Gastrocnemius medialis (tissue), 4 donors: ENCODE results near the gene LEFTY2. TPM values are rescaled to one million over a fixed set of nuclear protein-coding genes. Genes with fewer than 3 reads are reported as not detected.
"Not testable (repeated sequence)": the region's sequence is repeated elsewhere in the genome, so short reads cannot be mapped to it uniquely, and the experiment has no call there.

Experiments
- ATAC-seq, 2 donors: fragments of 150-250 bp; one replicate each; pipeline ENCODE4 v1.9.1; 2016
- DNase-seq, 2 donors: peaks; one replicate each; pipeline ENCODE4 v3.0.0-alpha.2; 2019
- H3K27ac ChIP-seq, 4 donors: fragments of 200-600 bp; sonication (generic); 1 replicate in 1 of 4; 2 replicates in 3 of 4; pipeline ENCODE4 v1.5.1; 2016 to 2018; ENCODE audit warnings: mild to moderate bottlenecking in 2 of 4, moderate library complexity in 1 of 4
- H3K27me3 ChIP-seq, 3 donors: fragments of 200-600 bp; sonication (generic) in 2 of 3; 1 replicate in 1 of 3; 2 replicates in 2 of 3; pipeline versions ENCODE4 v1.5.1 to v1.6.0; 2016 to 2019; ENCODE audit warnings: mild to moderate bottlenecking in 1 of 3, moderate library complexity in 1 of 3
- H3K36me3 ChIP-seq, 2 donors: fragments of 200-600 bp; sonication (generic) in 1 of 2; one replicate each; pipeline ENCODE4 v1.5.1; 2017 to 2018
- H3K4me1 ChIP-seq, 2 donors: fragments of 200-600 bp; sonication (generic) in 1 of 2; one replicate each; pipeline ENCODE4 v1.5.1; 2016 to 2017; ENCODE audit warnings: mild to moderate bottlenecking in 2 of 2
- H3K4me3 ChIP-seq, 4 donors: fragments of 200-600 bp; sonication (generic) in 3 of 4; 1 replicate in 1 of 4; 2 replicates in 3 of 4; pipeline ENCODE4 v1.5.1; 2016 to 2019; ENCODE audit warnings: mild to moderate bottlenecking in 2 of 4
- H3K9me3 ChIP-seq, 3 donors: fragments of 200-600 bp; sonication (generic) in 2 of 3; 1 replicate in 1 of 3; 2 replicates in 2 of 3; pipeline ENCODE4 v1.5.1; 2016 to 2019
- CTCF ChIP-seq, 5 experiments: fragments of 450-650 bp in 3 of 5; fragments of 200-600 bp in 2 of 5; sonication (generic) in 2 of 5; IDR thresholded peaks in 4 of 5; conservative IDR thresholded peaks in 1 of 5; 1 replicate in 4 of 5; 2 replicates in 1 of 5; pipeline ENCODE4 v1.5.1; 2016 to 2019; ENCODE audit warnings: antibody characterized with exemption in 5 of 5, mild to moderate bottlenecking in 3 of 5, moderate library complexity in 3 of 5
- POLR2A ChIP-seq, 2 donors: fragments of 450-650 bp; IDR thresholded peaks; one replicate each; pipeline ENCODE4 v1.6.1; 2017; ENCODE audit warnings: antibody characterized with exemption in 2 of 2, mild to moderate bottlenecking in 2 of 2, moderate library complexity in 2 of 2
- in situ Hi-C, 4 donors: fragments of 200-750 bp; cut with MboI; loops; one replicate each; pipeline versions ENCODE4 v1.15.0 to v1.8.0; 2017; ENCODE audit warnings: low sequenced_read_pairs in 4 of 4
- intact Hi-C: fragments of 100-400 bp; cut with DNase I; formaldehyde crosslinking; loops from one replicate; pipeline ENCODE4 v1.15.1; 2023; ENCODE audit warnings: low total_unique reads
- total RNA-seq, 4 donors: library from RNA; depleted of rRNA; stranded (reverse); fragments of >200 nt; gene quantifications; one replicate each; pipeline versions ENCODE4 v1.1.0 to v1.2.3, GENCODE V29; 2016

Gene LEFTY2
- total RNA-seq, 4 donors from 2014 or later: 0.20 TPM; not detected in 3

- Histone ChIP-seq H3K9me3 (no peaks in the 10 kb centered on the region), H3K4me1 (peaks cover 13 to 17% of the 10 kb centered on the region in 2 donors), H3K27me3 (no peaks in the 10 kb centered on the region), H3K4me3 (no peak overlapping the region), H3K36me3 (peaks cover 0 to 28% of the 10 kb centered on the region in 2 donors), H3K27ac (peak overlapping the region; percentile 61 to 79 (median 67))
- TF ChIP-seq POLR2A (IDR thresholded peaks at IDR 0.05): no peak
- TF ChIP-seq CTCF (IDR thresholded peaks at IDR 0.05 in 4 of 5, conservative IDR thresholded peaks at IDR 0.05 in 1 of 5): no peak
- in situ Hi-C loops (loop anchor here in 2 of 4 donors (5.0 to 10.0 kb wide), 4 partner anchors 115 to 502 kb away; partner anchors contain the start of gene SRP9 (in 1 of the 2)), intact Hi-C loops (loop anchor here (10.0 kb wide), 2 partner anchors 95 to 665 kb away; partner anchors contain the start of genes LEFTY1 and TMEM63A)
- DNase-seq (no peak), ATAC-seq (no peak)
These were observed 38.4 kb upstream of the LEFTY2 start for GRCh38 chr1:225979421-225979820.

GRCh38 chr1:225977937-225978748 lies 37.1 kb upstream of the LEFTY2 start:
- in situ Hi-C loops: loop anchor here in 2 of 4 donors (5.0 to 10.0 kb wide), 4 partner anchors 113 to 501 kb away; partner anchors contain the start of gene SRP9 (in 1 of the 2)
- no peak for TF ChIP-seq CTCF (IDR thresholded peaks at IDR 0.05 in 4 of 5, conservative IDR thresholded peaks at IDR 0.05 in 1 of 5)
- TF ChIP-seq POLR2A (IDR thresholded peaks at IDR 0.05): no peak

DNA sequence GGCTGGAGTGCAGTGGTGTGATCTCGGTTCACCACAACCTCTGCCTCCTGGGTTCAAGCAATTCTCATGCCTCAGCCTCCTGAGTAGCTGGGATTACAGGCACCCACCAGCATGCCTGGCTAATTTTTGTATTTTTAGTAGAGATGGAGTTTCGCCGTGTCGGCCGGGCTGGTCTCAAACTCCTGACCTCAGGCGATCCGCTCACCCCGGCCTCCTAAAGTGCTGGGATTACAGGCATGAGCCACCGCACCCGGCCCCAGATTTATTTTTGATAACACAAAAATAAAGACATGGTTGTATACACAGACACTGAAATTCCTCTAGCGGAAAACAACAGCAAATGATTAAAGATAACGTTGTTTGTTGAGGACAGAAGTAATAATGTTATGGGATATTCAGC lies 34.1 kb upstream of the LEFTY2 start:
- H3K4me3 ChIP-seq, H3K36me3 ChIP-seq, H3K9me3 ChIP-seq, DNase-seq, H3K4me1 ChIP-seq, H3K27ac ChIP-seq, H3K27me3 ChIP-seq, ATAC-seq: not testable (repeated sequence)
- in situ Hi-C loops: loop anchor here in 2 of 4 donors (5.0 to 10.0 kb wide), 4 partner anchors 110 to 498 kb away; partner anchors contain the start of gene SRP9 (in 1 of the 2)
- intact Hi-C loops: loop anchor here (10.0 kb wide), 2 partner anchors 90 to 660 kb away; partner anchors contain the start of genes LEFTY1 and TMEM63A

More at GRCh38 chr1:225977937-225978748, 37.1 kb upstream of the LEFTY2 start:
- no peak for ATAC-seq
- H3K4me3 ChIP-seq: no peak overlapping the region
- H3K27me3 ChIP-seq: no peaks in the 10 kb centered on the region
- no peak for DNase-seq
- H3K4me1 ChIP-seq: peaks cover 13 to 17% of the 10 kb centered on the region in 2 donors
- intact Hi-C loops: loop anchor here (2.0 to 10.0 kb wide), 3 partner anchors 93 to 663 kb away; partner anchors contain the start of genes LEFTY1 and TMEM63A
- no peaks in the 10 kb centered on the region for H3K9me3 ChIP-seq
- H3K27ac ChIP-seq: no peak overlapping the region
- H3K36me3 ChIP-seq: peaks cover 0 to 16% of the 10 kb centered on the region in 2 donors

DNA sequence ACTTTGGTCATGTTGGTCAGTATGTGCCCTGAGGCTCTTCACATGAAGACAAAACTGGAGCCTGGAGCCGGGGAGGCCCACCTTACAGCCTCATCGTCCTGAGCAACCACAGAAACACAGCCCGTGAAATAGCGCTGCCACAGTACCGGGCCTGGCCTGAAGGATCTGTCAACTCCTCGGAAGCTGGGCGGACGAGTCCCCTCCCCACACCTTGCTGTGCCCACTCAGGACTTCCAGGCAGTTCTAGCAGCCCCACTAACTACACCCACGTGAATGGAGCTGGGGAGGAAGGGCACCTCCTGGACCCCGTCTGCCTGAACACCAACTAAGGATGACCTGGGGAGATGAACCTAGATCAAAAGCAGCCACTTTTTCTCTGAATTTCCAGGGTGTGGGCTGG lies 33.4 kb upstream of the LEFTY2 start:
- TF ChIP-seq CTCF (IDR thresholded peaks at IDR 0.05 in 4 of 5, conservative IDR thresholded peaks at IDR 0.05 in 1 of 5) (no peak), POLR2A (IDR thresholded peaks at IDR 0.05) (no peak)
- ATAC-seq (no peak), DNase-seq (no peak)
- in situ Hi-C loops: loop anchor here in 2 of 4 donors (10.0 kb wide), 3 partner anchors 110 to 490 kb away; partner anchors contain the start of gene SRP9 (in 1 of the 2)
- H3K4me3 ChIP-seq: no peak overlapping the region
- H3K36me3 ChIP-seq: no peaks in the 10 kb centered on the region
- H3K27ac ChIP-seq: no peak overlapping the region
- intact Hi-C loops: loop anchor here (10.0 kb wide), 2 partner anchors 90 to 660 kb away; partner anchors contain the start of genes LEFTY1 and TMEM63A
- no peaks in the 10 kb centered on the region for H3K27me3 ChIP-seq
- H3K4me1 ChIP-seq: peaks cover under 1% of the 10 kb centered on the region in 2 donors
- H3K9me3 ChIP-seq: no peaks in the 10 kb centered on the region

- Histone ChIP-seq H3K36me3 (no peaks in the 10 kb centered on the region), H3K4me3 (no peak overlapping the region), H3K27ac (no peak overlapping the region), H3K27me3 (no peaks in the 10 kb centered on the region), H3K4me1 (no peaks in the 10 kb centered on the region), H3K9me3 (no peaks in the 10 kb centered on the region)
- DNase-seq: no peak
- no peak for ATAC-seq
- TF ChIP-seq POLR2A (IDR thresholded peaks at IDR 0.05): no peak
- TF ChIP-seq CTCF (IDR thresholded peaks at IDR 0.05 in 4 of 5, conservative IDR thresholded peaks at IDR 0.05 in 1 of 5): no peak
- in situ Hi-C loops (loop anchor here in 2 of 4 donors (10.0 kb wide), 3 partner anchors 108 to 488 kb away; partner anchors contain the start of gene SRP9 (in 1 of the 2)), intact Hi-C loops (loop anchor here (10.0 kb wide), 2 partner anchors 88 to 658 kb away; partner anchors contain the start of genes LEFTY1 and TMEM63A)
These were observed 32.1 kb upstream of the LEFTY2 start for GRCh38 chr1:225973158-225973557.
